LNCaP clone FGC (cell line): Measurements from ENCODE around the gene ROR2.

Experiments
- DNase-seq: peaks from one replicate; pipeline ENCODE4 v3.0.0-alpha.2; 2011; ENCODE audit warnings: low read depth
- H3K4me3 ChIP-seq: 2 replicates; pipeline ENCODE4 v1.5.1; 2011; ENCODE audit warnings: mild to moderate bottlenecking, low read depth, low read length, control low read depth
- CTCF ChIP-seq: IDR thresholded peaks from 2 replicates; pipeline ENCODE4 v1.5.1; 2012; ENCODE audit warnings: mild to moderate bottlenecking; ENCODE audit not compliant: control insufficient read depth, insufficient read depth; ENCODE audit errors: extremely low read depth

ROR2 gene

DNA sequence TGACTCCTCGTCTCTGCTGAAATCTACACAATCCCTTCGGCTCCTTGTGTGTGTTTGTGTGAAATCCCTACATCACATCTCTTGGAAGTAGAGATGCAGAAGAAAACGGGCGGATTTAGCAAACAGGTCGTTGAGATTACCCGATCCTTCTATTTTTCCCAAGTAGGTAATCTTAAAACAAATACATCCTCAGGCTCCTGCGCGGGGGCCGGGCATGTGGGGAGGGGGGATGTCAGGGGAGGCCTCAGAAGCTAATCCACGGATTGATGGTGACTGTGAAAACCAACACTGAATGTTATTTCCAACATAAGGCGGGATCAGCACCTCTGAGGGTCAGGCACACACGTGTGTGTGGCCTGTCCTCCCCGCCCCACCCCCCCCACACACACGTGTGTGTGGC, 137.8 kb downstream of the ROR2 start:
- TF ChIP-seq CTCF, result no peak
- H3K4me3 ChIP-seq, result no peak overlapping the region
- no peak for DNase-seq

DNA sequence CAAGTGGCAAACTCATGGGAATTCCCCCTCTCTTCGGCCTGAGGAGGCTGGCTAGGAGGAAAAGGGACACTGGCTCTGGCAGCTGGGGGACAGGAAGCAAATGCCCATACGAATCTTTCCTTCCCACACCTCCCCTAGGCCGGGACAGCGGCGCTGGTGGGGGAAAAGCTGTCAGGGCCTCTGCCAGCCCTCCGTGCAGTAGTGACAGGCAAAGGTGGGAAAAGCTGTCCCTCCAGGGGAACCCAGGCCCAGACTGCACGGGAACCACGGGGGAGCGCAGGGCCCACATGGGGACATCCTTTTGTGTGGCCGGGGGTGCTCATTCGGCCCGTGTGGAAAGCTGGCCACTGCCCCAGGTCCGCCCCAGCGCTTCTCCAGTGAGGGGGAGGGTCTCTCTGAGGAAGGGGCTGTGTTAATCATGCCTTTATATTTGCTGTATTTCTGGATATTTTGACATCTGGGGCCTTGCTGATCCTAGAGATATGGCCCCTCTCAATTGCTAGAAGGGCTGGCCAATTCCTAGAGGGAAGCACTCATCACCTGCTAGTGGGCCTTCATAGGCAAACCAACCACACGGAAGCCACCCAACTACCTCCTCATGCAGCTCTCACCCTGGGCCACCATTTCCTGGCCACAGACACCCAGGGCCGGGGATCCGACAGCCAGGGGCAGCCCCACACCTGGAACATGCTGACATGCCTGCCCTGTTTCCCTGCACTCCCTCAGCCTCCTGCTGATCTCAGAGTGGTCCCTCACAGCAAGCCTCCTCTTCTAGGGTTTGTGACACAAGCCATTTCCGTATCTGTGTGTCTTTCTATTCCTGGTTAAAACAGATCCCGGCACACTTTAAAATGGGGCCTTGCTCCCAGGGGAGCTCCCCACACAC, 138.8 kb downstream of the ROR2 start:
- no peak for TF ChIP-seq CTCF
- no peak for DNase-seq
- no peak overlapping the region for H3K4me3 ChIP-seq

DNA sequence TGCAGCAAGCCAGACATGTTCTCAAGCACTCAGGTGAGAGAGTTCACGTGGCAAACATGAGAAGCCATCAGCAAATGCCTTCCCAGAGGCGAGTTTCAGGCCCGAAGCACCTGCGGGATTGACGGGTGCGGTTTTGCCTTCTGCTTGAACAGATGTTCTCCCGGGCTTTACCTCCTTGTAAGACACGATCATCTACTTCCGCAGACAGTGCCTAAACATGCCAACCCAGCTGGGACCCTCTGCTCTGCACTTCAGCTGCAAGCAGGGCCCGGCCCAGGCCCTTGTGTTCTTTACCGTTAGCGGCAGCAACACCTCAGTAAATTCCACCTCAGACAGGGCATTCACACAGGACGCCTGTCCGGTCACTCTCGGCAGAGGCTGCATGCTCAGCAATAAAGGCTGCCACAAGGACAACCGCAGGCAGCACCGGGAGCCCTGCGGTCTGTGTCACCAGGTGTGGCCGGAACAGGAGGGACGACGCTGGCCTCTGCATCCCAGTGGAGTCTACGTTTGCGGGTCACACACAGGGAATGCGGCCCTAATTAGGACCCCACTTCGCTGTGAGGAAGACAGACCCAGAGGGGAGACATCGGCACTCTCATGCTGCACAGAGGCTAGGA, 139.6 kb downstream of the ROR2 start:
- TF ChIP-seq CTCF, result no peak
- DNase-seq, result no peak
- no peak overlapping the region for H3K4me3 ChIP-seq

DNA sequence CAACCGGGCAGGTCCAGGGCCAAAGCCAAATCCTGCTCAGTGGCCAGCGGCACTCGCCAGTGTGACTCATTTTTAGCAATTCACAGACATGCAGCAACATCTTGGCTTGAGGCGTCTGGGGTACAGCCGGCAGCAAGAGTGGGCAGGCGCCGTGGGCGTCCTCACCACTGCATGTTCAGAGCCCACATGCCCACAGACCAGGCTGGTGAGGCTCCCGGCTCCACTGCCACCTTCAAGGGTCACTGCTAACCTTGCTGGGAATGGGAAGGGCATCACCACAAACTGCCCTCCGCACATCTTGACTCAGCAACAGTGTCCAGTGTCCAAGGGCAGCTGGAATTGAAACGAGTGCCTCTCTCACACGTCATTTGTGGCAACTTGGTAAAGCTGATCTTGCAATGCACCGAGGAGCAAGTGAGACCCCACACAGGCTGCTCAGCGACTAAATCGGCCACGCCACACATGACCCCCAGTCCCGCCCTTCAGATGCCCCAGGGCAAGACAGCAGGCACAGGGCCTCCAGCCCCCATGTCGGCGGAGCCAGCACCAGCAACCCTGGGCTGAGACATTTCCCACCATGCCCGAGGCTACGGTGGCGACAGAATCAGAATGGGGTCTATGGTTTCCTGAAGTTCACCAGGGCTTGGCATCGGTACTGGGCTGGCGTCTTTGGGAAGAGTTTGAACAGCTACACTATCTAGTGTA, 140.3 kb downstream of the ROR2 start:
- H3K4me3 ChIP-seq, result no peak overlapping the region
- no peak for TF ChIP-seq CTCF
- no peak for DNase-seq

DNA sequence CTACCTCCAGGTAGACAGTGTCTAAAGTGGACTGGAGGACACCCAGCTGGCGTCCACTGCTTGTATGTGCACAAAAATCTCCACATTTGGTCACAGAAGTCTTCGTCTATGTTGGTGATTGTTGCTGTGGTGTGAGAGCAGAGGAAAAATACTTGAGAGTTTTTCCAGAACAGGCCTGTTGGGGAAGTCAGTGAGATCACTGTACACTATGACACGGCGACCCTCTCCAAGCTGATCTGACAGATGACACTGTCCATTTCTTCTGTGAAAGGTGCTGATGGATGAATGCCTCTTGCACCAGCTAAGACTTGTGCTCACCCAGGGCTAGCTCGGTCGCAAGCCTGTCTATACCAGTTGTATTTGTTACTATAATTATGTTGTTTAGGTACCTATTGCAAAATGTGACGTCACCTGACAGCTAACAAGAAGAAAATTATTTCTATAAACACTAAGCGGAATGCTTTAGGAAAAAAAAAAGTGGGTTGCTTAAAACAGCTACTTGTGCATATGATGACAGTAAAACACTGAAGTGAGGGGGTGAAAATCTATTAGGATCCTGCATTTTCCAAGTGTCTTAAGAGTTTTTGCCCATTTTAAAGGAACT, 142.3 kb downstream of the ROR2 start:
- no peak for DNase-seq
- no peak overlapping the region for H3K4me3 ChIP-seq
- TF ChIP-seq CTCF, result no peak

- no peak overlapping the region for H3K4me3 ChIP-seq
- no peak for TF ChIP-seq CTCF
- no peak for DNase-seq
Observed at GRCh38 chr9:91805031-91805430, 145.0 kb downstream of the ROR2 start.
